ENCODE measurements around the gene CYP26A1. TPM values are rescaled to one million over a fixed set of nuclear protein-coding genes. Genes with fewer than 3 reads are reported as not detected.

CYP26A1 gene
- total RNA-seq, 1 experiment from 2014 or later, result 1.5 TPM

GRCh38 chr10:93106631-93107072 lies 33.0 kb downstream of the CYP26A1 start:
- no peaks in the 10 kb centered on the region for H3K27me3 ChIP-seq (ENCODE audit: control insufficient read depth, insufficient read depth, low read length)
- H3K4me3 ChIP-seq (ENCODE audit: low read depth in 2 of 2, low read length in 2 of 2), result no peak overlapping the region
- no peaks in the 10 kb centered on the region for H3K36me3 ChIP-seq (ENCODE audit: control insufficient read depth, insufficient read depth, low read length)
- H3K9me3 ChIP-seq (ENCODE audit: control insufficient read depth, insufficient read depth, low read depth, low read length), result peaks cover 8% of the 10 kb centered on the region; the same call in 1 of the 2 replicates
- no TSS peak for BruUV-seq (replicated peaks)
- intact Hi-C loops (cut with micrococcal nuclease; ENCODE audit: unreplicated experiment), result no loop called here
- CTCF ChIA-PET, result no interaction called here
- no peak for DNase-seq (ENCODE audit: low read depth, low spot score)
- ATAC-seq, result no peak
- H3K4me1 ChIP-seq (ENCODE audit: control insufficient read depth, insufficient read depth, low read length), result no peaks in the 10 kb centered on the region
- TF ChIP-seq CTCF (IDR thresholded peaks at IDR 0.05) (no peak), REST (IDR thresholded peaks at IDR 0.05; ENCODE audit: insufficient read depth in 1 of 2, low read depth in 2 of 2, low read length in 1 of 2) (no peak), POLR2AphosphoS5 (IDR thresholded peaks at IDR 0.05; ENCODE audit: low read depth, low read length) (no peak), TCF7L2 (IDR thresholded peaks at IDR 0.05; ENCODE audit: low read depth, low read length) (no peak), SIN3A (IDR thresholded peaks at IDR 0.05; ENCODE audit: borderline replicate concordance, insufficient read depth, low read depth, low read length) (no peak)
- in situ Hi-C loops (cut with HindIII; ENCODE audit: low pct_unique_long_range_greater_than_20kb, low sequenced_read_pairs), result no loop called here
- POLR2A ChIA-PET, result no interaction called here
- no peak overlapping the region for H3K27ac ChIP-seq (ENCODE audit: low read length)

GRCh38 chr10:93110472-93111146 lies 36.9 kb downstream of the CYP26A1 start:
- Histone ChIP-seq H3K4me1 (ENCODE audit: control insufficient read depth, insufficient read depth, low read length) (no peaks in the 10 kb centered on the region), H3K27me3 (ENCODE audit: control insufficient read depth, insufficient read depth, low read length) (peaks cover 7% of the 10 kb centered on the region; the same call in 1 of the 2 replicates), H3K9me3 (ENCODE audit: control insufficient read depth, insufficient read depth, low read depth, low read length) (no peaks in the 10 kb centered on the region), H3K36me3 (ENCODE audit: control insufficient read depth, insufficient read depth, low read length) (no peaks in the 10 kb centered on the region), H3K27ac (ENCODE audit: low read length) (no peak overlapping the region), H3K4me3 (ENCODE audit: low read depth in 2 of 2, low read length in 2 of 2) (no peak overlapping the region)
- ChIA-PET POLR2A (no interaction called here), CTCF (interaction anchor here (0.5 kb wide), 1 partner anchor 179 kb away, joined by 3 read pairs; no protein-coding TSS in a partner anchor)
- intact Hi-C loops (cut with micrococcal nuclease; ENCODE audit: unreplicated experiment), result loop anchor here (10.0 kb wide), 1 partner anchor 174 kb away; no protein-coding TSS in a partner anchor
- no peak for TF ChIP-seq TCF7L2 (IDR thresholded peaks at IDR 0.05; ENCODE audit: low read depth, low read length)
- TF ChIP-seq CTCF (IDR thresholded peaks at IDR 0.05), result no peak
- no peak for TF ChIP-seq REST (IDR thresholded peaks at IDR 0.05; ENCODE audit: insufficient read depth in 1 of 2, low read depth in 2 of 2, low read length in 1 of 2)
- TF ChIP-seq POLR2AphosphoS5 (IDR thresholded peaks at IDR 0.05; ENCODE audit: low read depth, low read length), result no peak
- no peak for TF ChIP-seq SIN3A (IDR thresholded peaks at IDR 0.05; ENCODE audit: borderline replicate concordance, insufficient read depth, low read depth, low read length)
- DNase-seq (ENCODE audit: low read depth, low spot score) (no peak), ATAC-seq (no peak)
- in situ Hi-C loops (cut with HindIII; ENCODE audit: low pct_unique_long_range_greater_than_20kb, low sequenced_read_pairs), result no loop called here
- no TSS peak for BruUV-seq (replicated peaks)
